Activated CD4-positive, alpha-beta T cell treated with anti-CD3 and anti-CD28 coated beads for 1 hour (primary cell): ENCODE data around the gene GANC.
"Not testable (repeated sequence)": the region's sequence is repeated elsewhere in the genome, so short reads cannot be mapped to it uniquely, and the experiment has no call there.

Experiments used
- DNase-seq: peaks from one replicate; pipeline ENCODE4 v3.0.0-alpha.2; 2020

GANC gene

DNA sequence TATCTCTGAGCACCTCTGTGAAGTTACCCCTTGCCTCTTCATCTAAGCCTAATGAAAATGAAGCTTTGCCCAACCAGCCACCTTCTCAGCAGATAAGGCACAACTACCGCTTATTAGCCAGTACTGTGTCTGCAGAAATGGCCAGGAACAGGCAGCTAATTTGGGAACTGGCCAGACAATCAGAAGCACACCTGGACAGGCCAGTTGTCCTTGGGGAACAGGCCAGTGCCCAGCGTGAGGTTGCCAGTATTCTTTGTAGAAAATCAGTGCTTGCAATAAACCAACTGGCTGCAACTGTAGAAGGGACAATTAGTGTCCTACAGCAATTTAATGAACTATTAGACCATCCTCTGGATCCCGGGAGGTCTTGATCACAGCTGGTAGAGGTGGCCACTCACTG, 10.7 kb downstream of the GANC start:
- no peak for DNase-seq

DNA sequence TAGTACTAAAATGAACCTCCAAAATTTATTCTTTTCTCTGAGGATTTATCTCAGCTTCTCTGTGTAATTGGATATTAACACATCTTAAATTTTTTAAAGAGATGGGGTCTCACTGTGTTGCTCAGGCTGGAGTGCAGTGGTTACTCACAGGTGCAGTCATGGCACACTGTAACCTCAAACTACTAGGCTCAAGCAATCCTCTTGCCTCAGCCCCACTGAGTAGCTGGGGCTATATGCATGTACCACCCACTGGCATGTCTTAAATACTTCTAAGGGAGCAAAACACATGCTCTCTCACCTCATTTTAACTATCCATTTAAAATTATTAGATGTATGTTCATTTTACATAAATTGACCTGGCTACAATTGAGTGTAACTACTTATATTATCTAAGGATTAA, 11.6 kb downstream of the GANC start:
- no peak for DNase-seq

DNA sequence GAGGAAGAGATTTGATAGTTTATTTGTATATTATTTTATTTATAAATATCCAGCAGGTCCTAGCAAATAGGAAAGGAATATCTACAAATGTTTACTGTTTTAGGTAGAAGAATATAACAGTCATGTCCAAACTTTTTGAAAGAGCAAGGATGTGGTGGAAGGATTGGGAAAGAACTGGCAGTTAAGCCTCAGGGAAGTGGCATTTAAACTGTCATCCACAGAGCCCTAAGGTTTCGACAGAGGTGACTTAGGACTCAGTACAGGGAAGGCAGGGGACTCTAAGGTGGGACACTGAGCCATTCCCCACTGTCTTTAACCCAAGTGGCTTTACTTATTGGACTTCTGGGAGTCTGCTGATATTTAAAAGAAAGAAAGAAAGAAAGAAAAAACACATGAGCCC, 12.0 kb downstream of the GANC start:
- DNase-seq = no peak

DNA sequence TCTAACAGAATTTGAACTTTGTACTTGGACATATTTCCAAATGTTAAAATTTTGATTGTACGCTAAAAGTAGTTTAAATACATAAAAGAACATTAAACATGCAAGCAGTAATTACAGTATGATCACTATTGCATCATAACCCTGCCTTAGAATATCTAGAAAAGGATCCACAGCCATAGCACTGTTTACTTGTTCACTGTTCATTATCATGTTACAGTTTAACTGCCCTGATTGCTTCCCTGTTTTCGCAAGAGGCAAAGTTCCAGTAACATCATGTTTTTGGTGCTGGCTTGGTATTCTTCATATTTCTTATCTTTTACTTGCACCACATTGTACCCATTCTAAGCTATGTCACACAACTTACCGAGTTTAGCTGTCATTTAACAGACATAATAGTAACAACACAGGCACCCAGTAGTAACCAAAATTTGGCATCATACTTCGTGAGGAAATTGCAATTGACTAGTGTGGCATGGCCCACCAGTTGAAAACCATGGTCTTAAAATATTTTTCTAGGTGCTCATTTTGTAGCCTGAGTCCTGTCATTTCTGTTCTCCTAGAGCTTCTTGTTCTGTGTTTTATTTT, 13.5 kb downstream of the GANC start:
- DNase-seq = no peak

DNA sequence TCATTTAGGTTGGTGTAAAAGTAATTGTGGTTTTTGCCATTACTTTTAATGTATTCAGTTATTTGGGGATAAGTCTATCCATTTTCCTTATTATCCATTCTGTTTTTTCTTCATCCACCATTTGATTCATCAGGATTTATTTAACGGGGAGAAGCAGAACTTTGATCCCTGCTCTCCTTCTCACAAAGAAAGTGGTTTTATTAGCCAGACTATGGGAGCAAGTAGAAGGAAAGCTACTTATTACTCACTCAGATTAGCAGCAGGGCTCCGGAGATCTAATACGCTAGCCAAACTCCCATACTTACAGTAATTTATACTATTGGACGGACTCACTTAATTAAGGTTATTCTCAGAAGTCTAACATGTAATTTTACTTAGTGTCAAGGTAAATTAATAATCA, 14.9 kb downstream of the GANC start:
- no peak for DNase-seq

DNA sequence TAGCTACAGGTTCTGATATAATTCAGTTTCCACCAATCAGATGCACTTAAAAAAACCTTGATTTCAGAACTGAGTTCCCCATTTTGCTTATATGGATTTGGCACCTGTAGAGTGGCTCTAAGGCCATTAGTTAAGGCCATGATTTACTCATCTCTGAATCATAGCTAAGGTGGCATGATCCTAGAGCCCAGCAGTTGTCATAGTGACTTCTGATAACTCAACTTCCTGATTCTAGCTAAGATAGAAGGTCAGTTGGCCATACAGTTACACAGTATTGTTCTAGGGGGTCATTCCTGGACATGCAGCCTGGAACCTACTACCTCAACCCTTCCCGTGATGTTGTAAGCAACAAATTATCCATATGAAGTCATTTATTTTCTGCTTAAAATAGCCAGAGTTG, 16.2 kb downstream of the GANC start:
- no peak for DNase-seq

DNA sequence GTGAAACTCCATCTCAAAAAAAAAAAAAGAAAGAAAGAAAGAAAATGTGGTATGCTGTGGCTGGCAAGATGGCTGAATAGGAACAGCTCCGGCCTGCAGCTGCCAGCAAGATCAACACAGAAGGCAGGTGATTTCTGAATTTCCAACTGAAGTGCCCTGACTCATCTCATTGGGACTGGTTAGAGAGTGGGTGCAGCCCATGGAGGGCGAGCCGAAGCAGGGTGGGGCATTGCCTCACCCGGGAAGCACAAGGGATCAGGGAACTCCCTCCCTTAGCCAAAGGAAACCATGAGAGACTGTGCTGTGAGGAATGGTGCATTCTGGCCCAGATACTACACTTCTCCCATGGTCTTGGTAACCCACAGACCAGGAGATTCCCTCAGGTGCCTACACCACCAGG, 28.0 kb downstream of the GANC start:
- DNase-seq = not testable (repeated sequence)

DNA sequence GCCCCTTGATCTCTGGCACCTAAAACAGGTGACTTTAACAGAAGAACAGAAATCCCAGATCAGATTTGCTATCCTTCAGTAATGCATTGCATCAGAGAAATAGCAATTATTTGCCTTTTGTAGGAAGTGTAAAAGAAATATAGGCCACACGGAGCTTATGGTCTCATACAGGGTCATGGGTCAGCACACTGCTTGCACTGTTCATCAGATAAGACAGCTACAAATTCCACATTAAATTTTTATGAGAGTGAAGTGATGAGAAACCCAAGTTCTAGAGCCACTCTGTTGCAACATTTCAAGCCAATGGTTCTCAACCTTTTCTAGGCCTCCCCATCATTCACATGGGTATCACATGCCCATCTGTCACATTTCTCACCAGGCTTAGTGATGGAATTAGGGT, 33.7 kb downstream of the GANC start:
- no peak for DNase-seq

DNA sequence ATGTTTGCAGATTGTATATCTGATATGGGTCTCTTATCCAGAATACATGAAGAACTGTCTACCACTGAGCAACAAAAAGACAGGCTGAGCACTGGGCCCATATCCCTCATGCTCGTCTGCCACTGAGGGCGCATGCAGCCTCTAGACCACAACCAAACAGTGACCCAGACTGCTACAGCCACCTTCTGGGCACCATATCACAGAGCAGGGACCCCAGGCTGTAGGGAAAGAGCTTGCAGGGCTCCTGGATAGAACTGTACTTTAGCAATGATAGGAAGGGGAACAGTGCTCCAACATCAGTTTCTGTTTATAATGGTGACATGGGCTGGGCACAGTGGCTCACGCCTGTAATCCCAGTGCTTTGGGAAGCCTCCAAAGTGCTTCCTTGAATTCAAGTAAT, 40.5 kb downstream of the GANC start:
- no peak for DNase-seq

DNA sequence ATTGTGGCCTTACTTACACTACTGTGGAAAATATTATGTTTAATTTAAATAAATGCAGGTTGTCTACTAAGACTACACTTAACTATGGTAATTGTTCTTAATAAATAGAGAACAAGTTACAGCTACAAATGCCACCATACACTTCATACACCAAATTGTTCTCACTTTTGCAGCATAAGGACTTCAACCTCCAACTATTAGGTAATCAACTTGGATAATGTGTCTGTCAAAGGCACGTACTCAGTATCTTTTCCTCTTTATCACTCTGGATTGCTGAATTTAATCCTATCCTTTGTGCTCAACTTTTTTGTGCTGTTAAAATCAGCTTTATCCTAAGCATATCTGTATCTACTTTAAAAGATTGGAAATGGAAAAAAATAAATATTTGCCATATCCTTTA, 41.8 kb downstream of the GANC start:
- no peak for DNase-seq

DNA sequence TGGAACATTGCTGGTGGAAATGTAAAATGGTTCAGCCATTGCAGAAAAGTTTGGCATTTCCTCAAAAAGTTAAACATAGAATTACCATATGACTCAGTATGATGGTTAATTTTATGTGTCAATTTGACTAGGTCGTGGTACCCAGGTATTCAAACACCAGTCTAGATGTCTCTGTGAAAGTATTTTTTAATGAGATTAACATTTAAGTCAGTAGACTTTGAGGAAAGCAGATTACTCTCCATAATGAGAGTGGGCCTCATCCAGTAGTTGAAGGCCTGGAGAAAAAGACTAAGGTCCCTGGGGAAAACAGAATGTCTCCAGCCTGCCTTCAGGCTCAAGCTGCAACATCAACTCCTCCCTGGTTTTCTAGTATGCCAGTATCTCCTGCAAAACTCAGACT, 42.5 kb downstream of the GANC start:
- DNase-seq = no peak

DNA sequence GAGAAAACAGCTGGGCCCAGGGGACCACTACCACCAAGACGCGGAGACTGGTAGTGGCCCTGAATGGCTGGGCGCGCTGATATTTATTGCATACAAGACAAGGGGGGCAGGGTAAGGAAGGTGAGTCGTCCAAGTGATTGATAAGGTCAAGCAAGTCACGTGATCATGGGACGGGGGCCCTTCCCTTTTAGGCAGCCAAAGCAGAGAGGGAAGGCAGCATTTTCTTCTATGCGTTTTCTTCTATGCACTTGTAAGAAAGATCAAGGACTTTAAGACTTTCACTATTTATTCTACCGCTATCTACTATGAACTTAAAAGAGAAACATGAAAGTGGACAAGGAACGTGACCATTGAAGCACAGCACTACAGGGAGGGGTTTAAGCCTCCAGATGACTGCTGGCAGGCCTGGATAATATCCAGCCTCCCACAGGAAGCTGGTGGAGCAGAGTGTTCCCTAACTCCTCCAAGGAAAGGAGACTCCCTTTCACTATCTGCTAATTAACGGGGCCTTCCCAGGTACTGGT, 43.3 kb downstream of the GANC start:
- not testable (repeated sequence) for DNase-seq

DNA sequence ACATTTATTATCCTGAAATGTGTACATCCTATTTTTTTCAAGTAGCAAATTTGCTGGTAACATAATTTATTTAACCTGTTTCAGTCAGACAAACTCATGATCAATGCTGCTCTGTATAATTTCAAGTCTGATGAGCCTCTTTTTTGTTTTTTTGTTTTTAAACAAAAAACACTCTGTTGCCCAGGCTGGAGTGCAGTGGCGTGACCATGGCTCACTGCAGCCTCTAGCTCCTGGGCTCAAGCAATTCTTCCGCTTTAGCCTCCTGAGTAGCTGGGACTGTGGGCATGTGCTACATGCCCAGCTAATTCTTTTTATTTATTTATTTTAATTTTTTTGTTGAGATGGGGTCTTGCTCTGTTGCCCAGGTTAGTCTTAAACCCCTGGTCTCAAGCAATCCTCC, 46.2 kb downstream of the GANC start:
- DNase-seq = no peak

DNA sequence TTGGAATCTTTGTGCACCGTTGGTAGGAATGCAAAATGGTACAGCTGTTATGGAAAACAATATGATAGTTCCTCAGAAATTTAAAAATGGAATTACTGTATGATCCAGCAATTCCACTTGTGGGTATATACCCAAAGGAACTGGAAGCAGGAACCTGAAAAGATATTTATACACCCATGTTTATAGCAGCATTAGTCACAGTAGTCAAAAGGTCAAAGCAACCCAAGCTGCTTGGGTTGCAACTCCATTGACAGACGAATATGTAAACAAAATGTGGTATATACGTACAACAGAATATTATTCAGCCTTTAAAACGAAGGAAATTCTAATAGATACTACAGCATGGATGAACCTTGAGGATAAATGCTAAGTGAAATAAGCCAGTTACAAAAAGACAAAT, 51.3 kb downstream of the GANC start:
- DNase-seq = no peak

DNA sequence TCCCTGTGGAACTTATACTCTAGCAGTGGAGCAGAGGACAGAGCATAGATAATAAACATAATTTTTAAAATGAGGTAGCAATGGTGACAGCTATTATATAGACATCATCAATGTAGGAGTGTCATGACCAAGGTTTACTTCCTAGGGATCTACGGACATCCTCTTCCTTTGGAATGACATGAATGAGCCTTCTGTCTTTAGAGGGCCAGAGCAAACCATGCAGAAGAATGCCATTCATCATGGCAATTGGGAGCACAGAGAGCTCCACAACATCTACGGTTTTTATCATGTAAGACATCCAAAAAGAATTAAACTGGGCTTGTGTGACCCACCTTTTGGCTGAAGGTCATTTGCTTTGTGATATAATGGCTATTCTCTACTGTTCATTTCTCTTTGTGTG, 56.2 kb downstream of the GANC start:
- DNase-seq = no peak

DNA sequence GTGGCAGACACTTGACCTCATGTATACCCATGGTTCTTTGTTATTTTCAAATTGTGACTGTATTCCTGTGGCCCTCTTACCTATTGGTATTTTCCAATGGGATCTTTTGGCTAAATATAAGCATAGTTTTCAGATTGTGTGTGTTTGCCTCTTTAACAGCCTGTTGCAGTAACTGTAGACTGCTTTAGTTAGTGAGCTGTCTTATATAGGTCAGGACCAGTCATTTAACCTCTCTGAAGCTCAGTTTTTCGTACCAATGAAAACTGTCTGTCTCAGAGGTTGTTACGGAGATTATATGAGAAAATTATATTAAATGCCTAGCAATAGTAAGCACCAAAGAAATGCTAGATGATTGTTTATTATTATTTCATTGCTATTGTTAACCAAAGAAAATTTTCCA, 57.0 kb downstream of the GANC start:
- DNase-seq = no peak

DNA sequence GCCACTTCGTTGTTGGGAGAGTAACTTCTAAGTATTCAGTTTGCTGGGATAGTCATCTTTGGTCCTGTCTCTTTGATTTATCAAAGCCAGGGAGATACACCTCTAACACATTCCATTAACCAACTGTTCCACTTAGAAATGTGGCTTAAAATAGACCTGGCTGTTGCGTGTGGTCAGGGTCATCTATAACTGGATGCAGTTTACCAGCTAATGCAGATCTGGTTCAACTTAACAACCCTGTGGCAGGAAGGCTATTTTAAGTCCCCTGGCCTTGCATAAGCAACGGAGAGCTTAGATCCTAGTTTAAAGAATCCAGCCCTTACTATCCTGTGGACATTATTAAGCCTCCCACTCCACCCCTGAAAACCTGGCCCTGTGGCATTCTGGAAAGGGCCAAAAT, 58.2 kb downstream of the GANC start:
- DNase-seq = no peak

DNA sequence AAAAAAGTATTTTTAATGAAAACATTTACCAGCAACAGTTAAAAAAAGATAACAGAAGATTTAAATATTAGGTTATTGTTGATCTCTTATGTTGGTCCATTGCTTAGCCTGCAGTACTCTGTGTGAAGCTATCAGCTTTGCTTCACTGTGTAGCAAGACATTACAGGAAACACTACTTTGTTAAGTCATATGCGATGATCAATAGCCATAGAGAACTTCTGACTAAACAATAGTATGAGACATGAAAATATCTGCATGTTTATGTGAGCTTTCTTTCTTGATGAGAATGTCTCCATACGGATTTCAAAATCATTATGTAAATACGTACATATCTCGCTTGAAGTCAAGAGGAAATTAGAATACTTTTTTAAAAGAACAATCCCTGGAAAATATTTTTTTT, 59.3 kb downstream of the GANC start:
- no peak for DNase-seq

DNA sequence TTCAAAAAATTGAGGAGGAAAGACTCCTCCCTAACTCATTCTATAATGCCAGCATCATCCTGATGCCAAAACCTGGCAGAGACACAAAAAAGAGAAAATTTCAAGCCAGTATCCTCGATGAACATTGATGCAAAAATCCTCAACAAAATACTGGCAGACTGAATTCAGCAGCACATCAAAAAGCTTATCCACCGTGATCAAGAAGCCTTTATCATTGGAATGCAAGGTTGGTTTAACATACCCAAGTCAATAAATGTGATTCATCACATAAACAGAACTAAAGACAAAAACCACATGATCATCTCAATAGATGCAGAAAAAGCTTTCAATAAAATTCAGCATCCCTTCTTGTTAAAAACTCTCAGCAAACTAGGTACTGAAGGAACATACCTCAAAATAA, 62.1 kb downstream of the GANC start:
- DNase-seq = no peak

DNA sequence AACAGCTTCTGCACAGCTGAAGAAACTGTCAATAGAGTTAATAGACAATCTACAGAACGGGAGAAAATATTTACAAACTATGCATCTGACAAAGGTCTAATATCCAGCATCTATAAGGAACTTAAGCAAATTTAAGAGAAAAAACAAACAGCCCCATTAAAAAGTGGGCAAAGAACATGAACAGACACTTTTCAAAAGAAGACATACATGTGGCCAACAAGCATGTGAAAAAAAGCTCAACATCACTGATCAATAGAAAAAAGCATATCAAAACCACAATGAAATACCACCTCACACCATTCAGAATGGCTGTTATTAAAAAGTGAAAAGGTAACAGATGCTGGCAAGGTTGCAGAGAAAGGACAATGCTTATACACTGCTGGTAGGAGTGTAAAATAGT, 63.6 kb downstream of the GANC start:
- not testable (repeated sequence) for DNase-seq

DNA sequence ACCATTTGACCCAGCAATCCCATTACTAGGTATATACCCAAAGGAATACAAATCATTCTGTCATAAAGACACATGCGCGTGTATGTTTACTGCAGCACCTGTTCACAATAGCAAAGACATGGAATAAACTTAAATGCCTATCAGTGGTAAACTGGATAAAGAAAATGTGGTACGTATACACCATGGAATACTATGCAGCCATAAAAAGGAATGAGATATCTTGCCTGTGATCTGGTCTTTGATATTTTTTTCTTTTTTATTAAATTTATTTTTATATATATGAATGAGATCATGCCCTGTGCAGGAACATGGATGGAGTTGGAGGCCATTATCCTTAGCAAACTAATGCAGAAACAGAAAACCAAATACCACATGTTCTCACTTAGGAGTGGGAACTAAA, 64.1 kb downstream of the GANC start:
- not testable (repeated sequence) for DNase-seq

DNA sequence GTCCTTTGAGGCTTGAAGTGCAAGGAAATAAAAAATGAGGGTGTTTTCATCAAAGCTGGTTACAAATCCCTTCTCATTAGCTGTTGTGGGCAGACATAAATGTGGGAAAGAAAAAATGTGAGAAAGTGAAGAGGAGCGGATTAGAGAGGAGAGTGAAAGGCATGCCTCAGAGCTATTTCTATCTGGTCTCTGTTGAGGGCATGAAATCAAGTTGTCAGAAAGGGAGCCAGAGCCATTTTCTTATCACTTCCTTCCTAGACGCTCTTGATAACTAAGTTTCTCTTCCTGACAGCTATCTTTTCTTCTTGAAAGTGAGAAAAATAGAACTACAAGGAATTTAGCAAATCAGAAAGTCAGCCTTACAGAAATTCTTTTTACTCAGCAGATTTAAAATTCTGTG, 65.5 kb downstream of the GANC start:
- DNase-seq = no peak

DNA sequence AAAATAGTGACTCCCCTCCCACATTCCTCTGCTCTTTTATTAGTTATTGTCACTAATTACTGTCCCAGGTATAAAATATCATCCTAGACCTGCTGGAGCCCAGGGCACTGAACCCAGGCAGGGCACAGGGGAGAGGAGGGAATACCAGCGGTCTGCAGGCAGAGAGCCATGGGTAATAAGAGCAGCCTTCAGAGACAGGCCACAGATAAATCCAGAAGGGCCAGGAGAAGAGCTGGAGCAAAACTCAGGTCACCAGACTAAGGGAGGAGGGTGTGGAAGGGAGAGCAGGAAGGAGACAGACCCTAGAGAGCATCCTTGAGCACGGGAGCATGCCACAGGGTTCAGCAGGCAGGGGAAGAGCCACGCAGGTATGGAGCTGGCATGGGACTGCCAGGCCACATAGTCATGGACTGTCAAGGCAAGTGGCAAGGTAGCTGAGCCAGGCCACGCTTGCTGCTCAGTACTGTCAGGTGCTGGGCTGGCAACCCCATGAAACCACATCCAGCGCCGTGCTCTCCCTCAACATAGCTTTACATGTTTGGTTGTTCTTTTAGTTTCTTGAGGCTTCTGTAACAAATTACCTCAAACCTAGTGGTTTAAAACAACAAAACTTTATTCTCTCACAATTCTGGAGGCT, 70.7 kb downstream of the GANC start:
- no peak for DNase-seq

DNA sequence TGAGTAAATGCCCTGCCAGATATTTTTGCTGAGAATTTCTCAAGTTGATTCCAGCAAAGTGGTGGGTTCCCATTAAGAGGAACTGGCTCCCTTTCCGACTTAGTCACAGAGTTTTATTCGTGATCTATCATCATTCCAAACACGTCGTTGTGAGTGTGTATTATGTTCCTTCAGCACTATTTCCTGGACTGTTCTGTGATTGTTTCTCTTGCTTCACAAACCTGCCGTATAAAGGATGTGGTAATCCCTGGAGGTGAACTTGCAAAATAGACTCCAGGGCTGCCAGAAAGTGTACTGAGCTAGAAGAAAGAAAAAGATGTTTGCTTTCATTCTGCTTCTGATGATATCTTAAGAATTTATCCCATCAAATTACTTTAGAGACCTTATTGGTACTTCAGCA, 71.8 kb downstream of the GANC start:
- DNase-seq = no peak

DNA sequence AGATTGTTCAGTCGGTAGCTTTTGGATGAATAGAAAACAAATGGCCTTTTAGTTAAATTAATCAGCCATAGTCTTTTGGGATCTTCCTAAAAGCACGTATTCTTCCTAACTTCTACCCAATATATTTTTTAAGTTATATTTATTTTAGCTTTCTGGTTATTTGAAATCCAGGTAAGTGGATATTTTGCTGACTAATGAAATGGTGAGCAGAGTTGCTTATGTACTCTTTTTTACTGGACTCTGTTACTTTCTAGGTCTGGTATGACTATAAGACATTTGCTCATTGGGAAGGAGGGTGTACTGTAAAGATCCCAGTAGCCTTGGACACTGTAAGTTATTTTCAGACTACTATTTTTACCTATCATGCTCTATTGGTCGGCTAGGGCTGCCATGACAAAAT, 72.5 kb downstream of the GANC start:
- DNase-seq = no peak
